ENCODE measurements around the gene OXNAD1.

DNA sequence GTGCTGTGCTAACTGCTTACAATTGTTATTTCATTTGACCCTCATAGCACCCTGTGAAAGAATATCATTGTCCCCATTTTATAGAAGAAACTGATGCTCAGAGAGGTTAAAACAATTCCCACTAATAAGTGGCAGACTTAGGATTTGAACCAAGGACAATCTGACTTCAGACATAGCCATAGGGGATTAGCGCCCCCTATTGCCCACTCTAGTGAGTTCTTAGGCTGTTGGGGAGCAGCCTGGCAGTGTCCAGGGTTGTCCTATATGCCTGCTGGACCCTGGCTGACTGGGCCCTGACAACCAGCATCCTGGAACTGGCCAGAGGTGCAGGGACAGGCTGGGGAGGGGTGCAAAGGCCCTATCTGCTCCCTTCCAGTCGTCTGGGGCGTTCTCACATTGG lies 15.7 kb upstream of the OXNAD1 start:
- TF ChIP-seq EZH2 (IDR thresholded peaks at IDR 0.05; ENCODE audit: insufficient read depth, poor library complexity, severe bottlenecking) (no peak), EZH2phosphoT487 (IDR thresholded peaks at IDR 0.05; ENCODE audit: insufficient read depth, low read depth) (no peak)

Data from GM23248 (cell line).